GM19351 (cell line): ENCODE results near the gene M1AP.
A peak's percentile ranks its signal among the peaks of the same experiment; 100 is the strongest.

Source experiments
- ATAC-seq: cut with Tn5 transposase; IDR thresholded peaks from one replicate; pipeline ENCODE4 v1.9.1; 2021; ENCODE audit warnings: mild to moderate bottlenecking, moderate library complexity; ENCODE audit not compliant: unreplicated experiment

Gene M1AP

DNA sequence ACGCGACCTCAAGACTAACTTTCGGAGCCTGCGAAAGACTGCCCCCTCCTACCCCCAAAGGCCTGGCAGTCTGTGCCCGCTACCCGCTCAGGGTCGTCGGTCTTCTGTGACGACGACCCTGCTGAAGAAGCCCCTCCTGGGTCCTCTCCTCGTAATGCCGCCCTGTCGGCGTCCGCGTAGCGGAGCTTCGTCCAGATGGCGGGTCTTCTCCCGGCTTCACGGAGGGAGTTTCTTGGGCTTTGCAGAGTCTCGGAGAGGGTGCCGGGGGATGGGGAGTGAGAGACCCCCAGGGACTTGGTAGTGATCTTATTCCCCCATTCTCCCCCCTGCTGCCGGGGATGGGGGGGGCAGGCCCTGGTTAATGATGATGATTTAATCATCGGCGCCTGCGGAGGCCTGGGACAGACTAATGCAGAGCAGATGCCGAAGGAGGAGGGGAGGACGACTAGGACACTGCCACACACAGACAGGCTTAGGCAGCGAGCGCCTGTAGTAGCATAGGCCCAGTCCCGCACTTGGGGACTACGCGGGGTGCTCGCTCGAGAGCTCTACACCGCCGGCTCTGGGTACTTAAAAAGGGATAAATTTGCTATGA lies 140.1 kb downstream of the M1AP start:
- ATAC-seq, result peak; percentile 16
